Naive thymus-derived CD4-positive, alpha-beta T cell (primary cell): ENCODE measurements around the gene DIAPH2. TPM values are rescaled to one million over a fixed set of nuclear protein-coding genes. Genes with fewer than 3 reads are reported as not detected.
"Not testable (repeated sequence)": the region's sequence is repeated elsewhere in the genome, so short reads cannot be mapped to it uniquely, and the experiment has no call there.

Experiments used
- ATAC-seq: fragments of 150-1000 bp; cut with Tn5 transposase; 2 replicates; pipeline ENCODE4 v1.10.0; 2021; ENCODE audit warnings: mild to moderate bottlenecking, moderate library complexity
- CTCF ChIA-PET: fragments of 350-600 bp; sonication (Branson Sonifier 250); formaldehyde crosslinking; loops from one replicate; lab custom pipeline; 2021; ENCODE audit warnings: antibody characterized with exemption; lab: Charles Lee
- POLR2A ChIA-PET: fragments of 350-600 bp; sonication (Branson Sonifier 250); formaldehyde crosslinking; loops from one replicate; lab custom pipeline; 2021; ENCODE audit warnings: antibody characterized with exemption, inconsistent platforms; lab: Charles Lee
- DNase-seq, 9 donors: peaks; one replicate each; pipeline versions ENCODE4 v3.0.0 to v3.0.0-alpha.2; 2020 to 2022; ENCODE audit warnings: mixed read lengths in 1 of 9
- H3K27ac ChIP-seq: one replicate; pipeline ENCODE4 v1.7.0; 2013; ENCODE audit warnings: mild to moderate bottlenecking, low read depth, low read length, moderate library complexity
- H3K27me3 ChIP-seq, 2 donors: one replicate each; pipeline ENCODE4 v1.7.0; 2013; ENCODE audit warnings: low read length in 2 of 2, mild to moderate bottlenecking in 2 of 2, moderate library complexity in 2 of 2; ENCODE audit not compliant: control insufficient read depth in 2 of 2, insufficient read depth in 2 of 2
- H3K36me3 ChIP-seq, 3 experiments: 1 replicate in 2 of 3; 2 replicates in 1 of 3; pipeline ENCODE4 v1.7.0; 2013; ENCODE audit warnings: low read length in 3 of 3, mild to moderate bottlenecking in 3 of 3, moderate library complexity in 1 of 3; ENCODE audit not compliant: insufficient read depth in 3 of 3, control insufficient read depth in 2 of 3
- H3K4me1 ChIP-seq, 2 donors: one replicate each; pipeline ENCODE4 v1.7.0; 2013; ENCODE audit warnings: low read length in 2 of 2, mild to moderate bottlenecking in 2 of 2, moderate library complexity in 1 of 2; ENCODE audit not compliant: control insufficient read depth in 2 of 2, insufficient read depth in 2 of 2
- H3K4me3 ChIP-seq: 2 replicates; pipeline ENCODE4 v1.7.0; 2013; ENCODE audit warnings: mild to moderate bottlenecking, low read length
- H3K9me3 ChIP-seq, 3 experiments: 1 replicate in 2 of 3; 2 replicates in 1 of 3; pipeline ENCODE4 v1.7.0; 2013; ENCODE audit warnings: low read length in 3 of 3; ENCODE audit not compliant: control insufficient read depth in 2 of 3
- H3K27ac Mint-ChIP-seq, 9 donors: one replicate each; pipeline ENCODE4 v1.8.0; 2020 to 2022; ENCODE audit warnings: mixed read lengths in 9 of 9, mild to moderate bottlenecking in 8 of 9, moderate library complexity in 5 of 9, inconsistent platforms in 2 of 9
- H3K27me3 Mint-ChIP-seq, 5 donors: one replicate each; pipeline ENCODE4 v1.8.0; 2021 to 2022; ENCODE audit warnings: mixed read lengths in 5 of 5, mild to moderate bottlenecking in 1 of 5
- H3K36me3 Mint-ChIP-seq, 5 donors: one replicate each; pipeline ENCODE4 v1.8.0; 2020 to 2022; ENCODE audit warnings: mixed read lengths in 5 of 5, mild to moderate bottlenecking in 3 of 5, inconsistent platforms in 1 of 5
- H3K4me1 Mint-ChIP-seq, 7 donors: one replicate each; pipeline ENCODE4 v1.8.0; 2020 to 2022; ENCODE audit warnings: mixed read lengths in 7 of 7, mild to moderate bottlenecking in 3 of 7, inconsistent platforms in 1 of 7
- H3K4me3 Mint-ChIP-seq, 10 donors: one replicate each; pipeline ENCODE4 v1.8.0; 2020 to 2022; ENCODE audit warnings: mild to moderate bottlenecking in 10 of 10, mixed read lengths in 10 of 10, moderate library complexity in 6 of 10, inconsistent platforms in 2 of 10
- H3K9me3 Mint-ChIP-seq, 11 donors: one replicate each; pipeline ENCODE4 v1.8.0; 2020 to 2022; ENCODE audit warnings: mixed read lengths in 11 of 11, mild to moderate bottlenecking in 4 of 11, inconsistent platforms in 1 of 11, moderate library complexity in 1 of 11
- intact Hi-C, 2 donors: fragments of 100-400 bp; cut with micrococcal nuclease; formaldehyde crosslinking; loops; one replicate each; pipeline ENCODE4 v1.15.1; 2023
- polyA plus RNA-seq, 2 donors: library from polyadenylated mRNA; unstranded; fragments of 300-500 nt; fragmentation: Illumina TruSeq; gene quantifications; one replicate each; pipeline ENCODE4 v1.2.3, GENCODE V29; 2021
- total RNA-seq, 6 experiments: library from RNA in 5 of 6; stranded (reverse) in 5 of 6; gene quantifications; 1 replicate in 5 of 6; 2 replicates in 1 of 6; pipeline ENCODE4 v1.2.3 and lab custom pipeline; 2021 to 2026

DIAPH2 gene
- total and polyA plus RNA-seq, 7 experiments from 2014 or later = 4.2 to 23.9 (median 6.9) TPM

DNA sequence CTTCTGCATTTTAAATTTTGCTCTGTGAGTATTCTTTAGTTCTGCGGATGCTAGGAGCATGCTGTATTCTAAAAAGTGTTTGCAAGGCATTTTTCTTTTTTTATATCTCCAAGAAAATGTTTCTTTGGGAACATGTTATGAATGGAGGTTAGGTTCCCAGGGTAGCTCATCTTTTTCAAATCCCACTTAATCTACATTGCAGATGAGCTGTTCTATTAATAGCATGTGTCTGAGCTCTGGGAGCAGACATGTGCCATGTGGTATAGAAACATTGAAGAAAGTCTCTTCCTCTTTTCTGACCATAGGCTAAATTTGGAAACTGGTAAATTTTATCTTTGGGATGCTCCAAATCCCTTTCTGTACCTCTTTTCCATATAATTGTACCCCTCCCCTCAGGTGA lies 23.2 kb downstream of the DIAPH2 start:
- H3K4me1 Mint-ChIP-seq = peaks cover 0 to 21% (median 6%) of the 10 kb centered on the region in 7 donors
- peaks cover 0 to 5% (median 0%) of the 10 kb centered on the region in 5 donors for H3K36me3 Mint-ChIP-seq
- intact Hi-C loops = no loop called here
- no peaks in the 10 kb centered on the region for H3K27me3 Mint-ChIP-seq
- Histone ChIP-seq H3K36me3 (no peaks in the 10 kb centered on the region), H3K27me3 (no peaks in the 10 kb centered on the region), H3K9me3 (no peaks in the 10 kb centered on the region), H3K27ac (no peak overlapping the region), H3K4me1 (no peaks in the 10 kb centered on the region), H3K4me3 (no peak overlapping the region)
- no peak overlapping the region for H3K4me3 Mint-ChIP-seq
- no peak overlapping the region for H3K27ac Mint-ChIP-seq
- POLR2A ChIA-PET = no interaction called here
- CTCF ChIA-PET = no interaction called here
- ATAC-seq (no peak), DNase-seq (no peak)
- peaks cover 0 to 1% (median 0%) of the 10 kb centered on the region in 11 donors for H3K9me3 Mint-ChIP-seq

DNA sequence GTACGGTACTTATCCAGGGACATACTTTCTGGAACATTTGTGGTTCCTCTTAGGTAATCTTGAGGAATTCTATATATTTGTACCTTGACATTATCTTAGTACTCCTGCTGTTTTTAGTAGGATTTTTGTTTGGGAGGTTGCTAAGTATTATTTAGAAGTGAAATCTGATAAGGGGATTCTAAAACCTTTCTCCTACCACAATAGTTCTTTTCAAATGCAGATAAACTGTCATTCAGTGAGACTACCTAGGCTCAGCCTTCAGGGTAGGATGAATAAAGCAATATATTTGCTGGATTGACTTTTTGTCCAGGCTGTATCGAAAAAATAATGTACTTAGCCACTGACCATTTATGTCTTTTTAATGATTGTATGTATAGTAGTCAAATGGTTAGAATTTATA lies 25.4 kb downstream of the DIAPH2 start:
- Mint-ChIP-seq H3K36me3 (peaks cover 0 to 4% (median 0%) of the 10 kb centered on the region in 5 donors), H3K9me3 (peaks cover 0 to 1% (median 0%) of the 10 kb centered on the region in 11 donors), H3K4me1 (peaks cover 0 to 16% (median 4%) of the 10 kb centered on the region in 7 donors), H3K4me3 (no peak overlapping the region), H3K27ac (no peak overlapping the region), H3K27me3 (no peaks in the 10 kb centered on the region)
- H3K4me3 ChIP-seq = no peak overlapping the region
- no peak overlapping the region for H3K27ac ChIP-seq
- no peak for DNase-seq
- no peaks in the 10 kb centered on the region for H3K9me3 ChIP-seq
- ChIA-PET POLR2A (no interaction called here), CTCF (no interaction called here)
- no peak for ATAC-seq
- no peaks in the 10 kb centered on the region for H3K27me3 ChIP-seq
- no peaks in the 10 kb centered on the region for H3K4me1 ChIP-seq
- intact Hi-C loops = no loop called here
- no peaks in the 10 kb centered on the region for H3K36me3 ChIP-seq

- Mint-ChIP-seq H3K27ac (no peak overlapping the region), H3K36me3 (peaks cover 0 to 4% (median 0%) of the 10 kb centered on the region in 5 donors), H3K4me1 (peaks cover 0 to 18% (median 4%) of the 10 kb centered on the region in 7 donors), H3K4me3 (no peak overlapping the region), H3K27me3 (no peaks in the 10 kb centered on the region), H3K9me3 (peaks cover 0 to 2% (median 0%) of the 10 kb centered on the region in 11 donors)
- intact Hi-C loops = no loop called here
- Histone ChIP-seq H3K36me3 (no peaks in the 10 kb centered on the region), H3K4me1 (no peaks in the 10 kb centered on the region), H3K27ac (no peak overlapping the region), H3K4me3 (no peak overlapping the region), H3K27me3 (no peaks in the 10 kb centered on the region), H3K9me3 (no peaks in the 10 kb centered on the region)
- ChIA-PET POLR2A (no interaction called here), CTCF (no interaction called here)
- no peak for ATAC-seq
- DNase-seq = no peak
Measured at GRCh38 chrX:96713303-96713702, 28.7 kb downstream of the DIAPH2 start.

DNA sequence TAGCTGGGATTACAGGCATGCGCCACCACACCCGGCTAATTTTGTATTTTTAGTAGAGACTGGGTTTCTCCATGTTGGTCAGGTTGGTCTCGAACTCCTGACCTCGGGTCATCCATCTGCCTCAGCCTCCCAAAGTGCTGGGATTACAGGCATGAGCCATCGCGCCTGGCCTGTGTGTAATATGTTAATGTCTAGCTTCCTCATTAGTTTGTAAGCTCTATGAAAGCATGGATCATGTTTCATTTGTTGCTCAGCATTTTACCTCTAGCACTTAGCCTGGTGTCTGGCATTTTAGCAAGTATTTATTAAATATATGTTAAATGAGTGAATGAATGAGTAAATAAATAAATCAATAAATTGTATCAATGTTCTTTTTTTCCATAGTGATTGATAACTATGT lies 29.8 kb downstream of the DIAPH2 start:
- H3K9me3 Mint-ChIP-seq, H3K4me3 Mint-ChIP-seq, H3K4me1 ChIP-seq, H3K36me3 Mint-ChIP-seq, H3K27ac Mint-ChIP-seq, H3K36me3 ChIP-seq, H3K27ac ChIP-seq, DNase-seq, H3K9me3 ChIP-seq, H3K27me3 ChIP-seq, H3K27me3 Mint-ChIP-seq, ATAC-seq, H3K4me3 ChIP-seq, intact Hi-C loops, CTCF ChIA-PET, POLR2A ChIA-PET: not testable (repeated sequence)
- H3K4me1 Mint-ChIP-seq = peaks cover 0 to 15% (median 4%) of the 10 kb centered on the region in 7 donors

GRCh38 chrX:96715481-96715880 lies 30.8 kb downstream of the DIAPH2 start:
- no peak overlapping the region for H3K27ac ChIP-seq
- DNase-seq (no peak), ATAC-seq (no peak)
- H3K4me3 ChIP-seq = no peak overlapping the region
- H3K36me3 Mint-ChIP-seq = peaks cover 0 to 8% (median 0%) of the 10 kb centered on the region in 5 donors
- peaks cover 0 to 3% (median 0%) of the 10 kb centered on the region in 11 donors for H3K9me3 Mint-ChIP-seq
- no peaks in the 10 kb centered on the region for H3K36me3 ChIP-seq
- H3K4me3 Mint-ChIP-seq = no peak overlapping the region
- H3K27me3 ChIP-seq = no peaks in the 10 kb centered on the region
- no peaks in the 10 kb centered on the region for H3K27me3 Mint-ChIP-seq
- no peaks in the 10 kb centered on the region for H3K9me3 ChIP-seq
- ChIA-PET CTCF (no interaction called here), POLR2A (no interaction called here)
- H3K27ac Mint-ChIP-seq = no peak overlapping the region
- H3K4me1 ChIP-seq = no peaks in the 10 kb centered on the region
- intact Hi-C loops = no loop called here
- peaks cover 0 to 15% (median 4%) of the 10 kb centered on the region in 7 donors for H3K4me1 Mint-ChIP-seq

DNA sequence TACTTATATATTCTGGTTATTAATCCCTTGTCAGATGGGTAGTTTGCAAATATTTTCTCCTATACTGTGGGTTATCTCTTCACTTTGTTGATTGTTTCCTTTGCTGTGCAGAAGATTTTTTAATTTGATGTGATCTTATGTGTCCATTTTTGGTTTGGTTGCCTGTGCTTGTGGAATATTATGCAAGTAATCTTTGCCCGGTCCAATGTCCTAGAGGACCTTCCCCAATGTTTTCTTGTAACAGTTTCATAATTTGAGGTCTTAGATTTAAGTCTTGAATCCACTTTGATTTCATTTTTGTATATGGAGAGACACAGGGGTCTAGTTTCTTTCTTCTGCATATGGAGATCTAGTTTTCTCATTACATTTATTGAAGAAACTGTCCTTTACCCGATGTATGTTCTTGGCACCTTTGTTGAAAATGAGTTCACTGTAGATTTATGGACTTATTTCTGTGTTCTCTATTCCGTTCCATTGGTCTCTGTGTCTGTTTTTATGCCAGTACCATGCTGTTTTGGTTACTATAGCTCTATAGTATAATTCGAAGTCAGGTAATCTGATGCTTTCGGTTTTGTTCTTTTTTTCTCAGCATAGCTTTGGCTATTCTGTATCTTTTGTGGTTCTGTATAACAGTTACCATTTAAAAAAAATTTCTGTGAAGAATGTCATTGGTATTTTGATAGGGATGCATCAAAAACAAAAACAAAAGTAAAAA lies 34.7 kb downstream of the DIAPH2 start:
- no peaks in the 10 kb centered on the region for H3K9me3 ChIP-seq
- Mint-ChIP-seq H3K4me1 (peaks cover 0 to 8% (median 4%) of the 10 kb centered on the region in 7 donors), H3K27ac (no peak overlapping the region), H3K36me3 (peaks cover 0 to 5% (median 0%) of the 10 kb centered on the region in 5 donors), H3K9me3 (peaks cover 0 to 3% (median 0%) of the 10 kb centered on the region in 11 donors), H3K4me3 (no peak overlapping the region), H3K27me3 (no peaks in the 10 kb centered on the region)
- no peaks in the 10 kb centered on the region for H3K36me3 ChIP-seq
- H3K4me3 ChIP-seq = no peak overlapping the region
- CTCF ChIA-PET = no interaction called here
- no peak for ATAC-seq
- H3K4me1 ChIP-seq = no peaks in the 10 kb centered on the region
- intact Hi-C loops = no loop called here
- H3K27me3 ChIP-seq = no peaks in the 10 kb centered on the region
- DNase-seq = no peak
- POLR2A ChIA-PET = no interaction called here
- no peak overlapping the region for H3K27ac ChIP-seq

- Histone ChIP-seq H3K36me3 (no peaks in the 10 kb centered on the region), H3K4me1 (no peaks in the 10 kb centered on the region), H3K27me3 (no peaks in the 10 kb centered on the region), H3K9me3 (no peaks in the 10 kb centered on the region), H3K27ac (no peak overlapping the region), H3K4me3 (no peak overlapping the region)
- Mint-ChIP-seq H3K36me3 (peaks cover 0 to 5% (median 0%) of the 10 kb centered on the region in 5 donors), H3K27me3 (no peaks in the 10 kb centered on the region), H3K4me1 (peaks cover 0 to 7% (median 0%) of the 10 kb centered on the region in 7 donors), H3K27ac (no peak overlapping the region), H3K4me3 (no peak overlapping the region), H3K9me3 (peaks cover 0 to 3% (median 0%) of the 10 kb centered on the region in 11 donors)
- POLR2A ChIA-PET = no interaction called here
- intact Hi-C loops = no loop called here
- CTCF ChIA-PET = no interaction called here
- DNase-seq (no peak), ATAC-seq (no peak)
Measured at GRCh38 chrX:96721354-96721753, 36.7 kb downstream of the DIAPH2 start.
